ENCODE results near the gene TNRC6B.
"Not testable (repeated sequence)": the region's sequence is repeated elsewhere in the genome, so short reads cannot be mapped to it uniquely, and the experiment has no call there.

The TNRC6B gene

GRCh38 chr22:40368016-40368415 is 190.3 kb downstream of the TNRC6B start:
- peak; percentile 11 for DNase-seq

- DNase-seq, result no peak
Observed at GRCh38 chr22:40368836-40369235, 191.1 kb downstream of the TNRC6B start.

GRCh38 chr22:40374567-40374966 is 196.8 kb downstream of the TNRC6B start:
- DNase-seq, result no peak

- no peak for DNase-seq
Observed at GRCh38 chr22:40376149-40376548, 198.4 kb downstream of the TNRC6B start.

GRCh38 chr22:40377931-40378330 is 200.2 kb downstream of the TNRC6B start:
- no peak for DNase-seq

GRCh38 chr22:40378448-40378847 is 200.7 kb downstream of the TNRC6B start:
- not testable (repeated sequence) for DNase-seq

GRCh38 chr22:40381461-40381860 is 203.7 kb downstream of the TNRC6B start:
- no peak for DNase-seq

- DNase-seq, result no peak
Observed at GRCh38 chr22:40383905-40384304, 206.2 kb downstream of the TNRC6B start.

- no peak for DNase-seq
Observed at GRCh38 chr22:40385036-40385782, 207.5 kb downstream of the TNRC6B start.
